ENCODE data around the gene CBLC. TPM values are rescaled to one million over a fixed set of nuclear protein-coding genes. Genes with fewer than 3 reads are reported as not detected.

The CBLC gene
- total RNA-seq, 1 experiment from 2014 or later = 20.5 TPM

DNA sequence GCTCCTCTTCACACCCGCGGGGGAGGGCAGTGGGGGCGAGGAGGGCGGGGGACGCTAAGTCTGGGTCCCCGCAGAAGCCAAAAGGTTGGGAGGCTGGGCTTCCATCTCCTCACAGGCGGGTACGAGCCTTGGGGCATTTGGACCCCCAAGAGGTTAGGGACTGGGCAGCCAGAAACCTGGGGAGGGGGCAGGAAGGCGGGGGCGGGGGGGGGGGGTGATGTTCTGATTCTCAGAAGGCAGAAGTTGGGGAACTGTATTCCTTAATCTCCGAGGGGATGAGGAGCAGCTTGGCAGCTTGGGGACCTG lies 24.1 kb upstream of the CBLC start:
- H3K36me3 Mint-ChIP-seq = no peaks in the 10 kb centered on the region
- TF ChIP-seq ESRRA (CRISPR knock-in tag; IDR thresholded peaks at IDR 0.05; ENCODE audit: borderline replicate concordance) = no peak
- no peak for TF ChIP-seq ZNF317 (CRISPR knock-in tag; IDR thresholded peaks at IDR 0.05; ENCODE audit: borderline replicate concordance, low read depth)
- TF ChIP-seq CREM (CRISPR knock-in tag; IDR thresholded peaks at IDR 0.05) = 0 out of 2 replicates have a peak, but pooled peaks have one; percentile 7
- TF ChIP-seq, protein P1, sequence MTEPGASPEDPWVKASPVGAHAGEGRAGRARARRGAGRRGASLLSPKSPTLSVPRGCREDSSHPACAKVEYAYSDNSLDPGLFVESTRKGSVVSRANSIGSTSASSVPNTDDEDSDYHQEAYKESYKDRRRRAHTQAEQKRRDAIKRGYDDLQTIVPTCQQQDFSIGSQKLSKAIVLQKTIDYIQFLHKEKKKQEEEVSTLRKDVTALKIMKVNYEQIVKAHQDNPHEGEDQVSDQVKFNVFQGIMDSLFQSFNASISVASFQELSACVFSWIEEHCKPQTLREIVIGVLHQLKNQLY (CRISPR knock-in tag; IDR thresholded peaks at IDR 0.05) = no peak
- CTCF ChIA-PET = interaction anchor here (0.8 to 5.3 kb wide), 9 partner anchors 12 to 92 kb away, joined by 3 to 54 read pairs (median 4); partner anchors contain the start of gene NECTIN2
- ATAC-seq = no peak
- peak overlapping the region; percentile 71 for H3K4me3 Mint-ChIP-seq
- H3K27me3 Mint-ChIP-seq (ENCODE audit: low read depth) = peaks cover 87% of the 10 kb centered on the region
- peaks cover 32% of the 10 kb centered on the region for H3K4me1 Mint-ChIP-seq
- POLR2A ChIA-PET = interaction anchor here (0.8 to 2.1 kb wide), 3 partner anchors 12 to 321 kb away, joined by 3 to 4 read pairs (median 3); no protein-coding TSS in a partner anchor
- no peak for DNase-seq (ENCODE audit: low spot score)
- no peak overlapping the region for H3K27ac Mint-ChIP-seq
- H3K9me3 Mint-ChIP-seq = no peaks in the 10 kb centered on the region

DNA sequence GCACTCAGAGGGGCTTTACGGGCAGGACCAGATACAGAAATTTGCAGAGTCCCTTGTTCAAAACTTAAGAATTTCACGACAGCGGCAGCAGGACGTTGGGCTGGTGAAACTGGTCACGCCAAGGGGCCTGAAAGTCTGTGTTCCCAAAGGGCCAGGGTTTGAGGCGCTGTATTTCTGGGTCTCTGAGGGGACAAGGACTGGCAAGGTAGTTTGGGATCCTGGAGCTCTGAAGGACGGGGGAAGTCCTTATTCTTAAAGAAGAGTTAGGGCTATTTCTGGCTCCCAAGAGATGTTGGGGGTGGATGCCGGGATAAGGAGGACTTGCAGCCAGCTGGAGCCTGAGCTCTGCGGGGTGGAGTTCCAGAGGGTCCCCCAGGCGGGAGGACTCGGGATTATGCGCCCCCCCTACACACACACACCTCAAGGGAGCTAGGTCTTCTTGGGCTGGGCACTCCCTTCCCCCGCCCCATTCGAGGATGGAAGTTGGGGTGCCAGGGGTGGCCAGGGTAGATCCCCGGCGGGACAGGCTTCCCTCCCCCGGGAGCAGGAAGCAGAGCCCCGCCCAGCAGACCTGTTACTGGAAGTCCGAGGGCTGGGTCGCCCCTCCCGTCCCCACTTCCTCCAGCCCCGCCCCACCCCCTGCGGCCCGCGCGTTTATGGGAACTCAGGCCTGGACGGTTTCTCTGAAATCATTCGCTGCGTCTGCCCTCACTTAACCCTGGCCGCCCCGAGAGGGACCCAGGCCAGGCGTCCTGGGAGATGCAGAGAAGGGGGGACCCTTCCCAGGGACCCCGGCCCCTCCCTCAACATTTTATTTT lies 23.5 kb upstream of the CBLC start:
- ChIA-PET CTCF (interaction anchor here (0.8 to 5.3 kb wide), 9 partner anchors 12 to 92 kb away, joined by 3 to 54 read pairs (median 4); partner anchors contain the start of gene NECTIN2), POLR2A (interaction anchor here (0.8 to 2.1 kb wide), 3 partner anchors 13 to 321 kb away, joined by 3 to 4 read pairs (median 3); no protein-coding TSS in a partner anchor)
- H3K27me3 Mint-ChIP-seq (ENCODE audit: low read depth) = peaks cover 86% of the 10 kb centered on the region
- ATAC-seq (peak; percentile 13), DNase-seq (ENCODE audit: low spot score) (peak; percentile 79)
- TF ChIP-seq ETV6 (CRISPR knock-in tag; IDR thresholded peaks at IDR 0.05) (0 out of 2 replicates have a peak, but pooled peaks have one; percentile 44), SP1 (CRISPR knock-in tag; conservative IDR thresholded peaks at IDR 0.05) (0 out of 2 replicates have a peak, but pooled peaks have one; percentile 18), FOXK1 (CRISPR knock-in tag; IDR thresholded peaks at IDR 0.05) (0 out of 2 replicates have a peak, but pooled peaks have one; percentile 22)
- TF ChIP-seq, protein P2, sequence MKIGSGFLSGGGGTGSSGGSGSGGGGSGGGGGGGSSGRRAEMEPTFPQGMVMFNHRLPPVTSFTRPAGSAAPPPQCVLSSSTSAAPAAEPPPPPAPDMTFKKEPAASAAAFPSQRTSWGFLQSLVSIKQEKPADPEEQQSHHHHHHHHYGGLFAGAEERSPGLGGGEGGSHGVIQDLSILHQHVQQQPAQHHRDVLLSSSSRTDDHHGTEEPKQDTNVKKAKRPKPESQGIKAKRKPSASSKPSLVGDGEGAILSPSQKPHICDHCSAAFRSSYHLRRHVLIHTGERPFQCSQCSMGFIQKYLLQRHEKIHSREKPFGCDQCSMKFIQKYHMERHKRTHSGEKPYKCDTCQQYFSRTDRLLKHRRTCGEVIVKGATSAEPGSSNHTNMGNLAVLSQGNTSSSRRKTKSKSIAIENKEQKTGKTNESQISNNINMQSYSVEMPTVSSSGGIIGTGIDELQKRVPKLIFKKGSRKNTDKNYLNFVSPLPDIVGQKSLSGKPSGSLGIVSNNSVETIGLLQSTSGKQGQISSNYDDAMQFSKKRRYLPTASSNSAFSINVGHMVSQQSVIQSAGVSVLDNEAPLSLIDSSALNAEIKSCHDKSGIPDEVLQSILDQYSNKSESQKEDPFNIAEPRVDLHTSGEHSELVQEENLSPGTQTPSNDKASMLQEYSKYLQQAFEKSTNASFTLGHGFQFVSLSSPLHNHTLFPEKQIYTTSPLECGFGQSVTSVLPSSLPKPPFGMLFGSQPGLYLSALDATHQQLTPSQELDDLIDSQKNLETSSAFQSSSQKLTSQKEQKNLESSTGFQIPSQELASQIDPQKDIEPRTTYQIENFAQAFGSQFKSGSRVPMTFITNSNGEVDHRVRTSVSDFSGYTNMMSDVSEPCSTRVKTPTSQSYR (CRISPR knock-in tag; IDR thresholded peaks at IDR 0.05) = no peak
- H3K36me3 Mint-ChIP-seq = no peaks in the 10 kb centered on the region
- H3K4me1 Mint-ChIP-seq = peaks cover 32% of the 10 kb centered on the region
- H3K27ac Mint-ChIP-seq = no peak overlapping the region
- H3K9me3 Mint-ChIP-seq = no peaks in the 10 kb centered on the region
- peak overlapping the region; percentile 71 for H3K4me3 Mint-ChIP-seq

DNA sequence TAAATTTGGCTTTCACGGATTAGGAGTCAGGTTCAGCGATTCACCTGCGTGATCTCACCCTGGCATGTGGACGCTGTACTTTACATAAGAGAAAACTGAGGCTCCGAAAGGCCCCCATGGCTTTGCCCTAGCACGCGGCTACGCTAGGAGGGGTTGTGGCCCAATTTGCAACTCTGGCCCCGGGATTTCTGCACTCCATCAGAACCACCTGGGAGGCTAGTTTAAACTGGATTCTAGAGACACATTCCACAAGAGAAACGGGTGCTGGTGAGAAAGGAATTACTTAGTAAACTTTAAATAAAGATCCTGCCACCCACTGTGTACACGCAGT lies 23.0 kb upstream of the CBLC start:
- TF ChIP-seq, protein P2 (CRISPR knock-in tag; IDR thresholded peaks at IDR 0.05) = no peak
- no peak for TF ChIP-seq JUN (CRISPR knock-in tag; IDR thresholded peaks at IDR 0.05)
- TF ChIP-seq RORB (CRISPR knock-in tag; IDR thresholded peaks at IDR 0.05) = no peak
- POLR2A ChIA-PET = no interaction called here
- H3K36me3 Mint-ChIP-seq = no peaks in the 10 kb centered on the region
- peak overlapping the region; percentile 71 for H3K4me3 Mint-ChIP-seq
- H3K27me3 Mint-ChIP-seq (ENCODE audit: low read depth) = peaks cover 82% of the 10 kb centered on the region
- no peak for DNase-seq (ENCODE audit: low spot score)
- ATAC-seq = no peak
- CTCF ChIA-PET = interaction anchor here (0.9 to 5.3 kb wide), 5 partner anchors 16 to 90 kb away, joined by 4 to 115 read pairs (median 36); no protein-coding TSS in a partner anchor
- peaks cover 33% of the 10 kb centered on the region for H3K4me1 Mint-ChIP-seq
- no peaks in the 10 kb centered on the region for H3K9me3 Mint-ChIP-seq
- H3K27ac Mint-ChIP-seq = no peak overlapping the region

- ChIA-PET CTCF (interaction anchor here (4.4 to 5.3 kb wide), 2 partner anchors 16 to 32 kb away, joined by 36 to 115 read pairs; no protein-coding TSS in a partner anchor), POLR2A (no interaction called here)
- Mint-ChIP-seq H3K27ac (no peak overlapping the region), H3K4me3 (peak overlapping the region; percentile 71), H3K4me1 (peaks cover 37% of the 10 kb centered on the region), H3K9me3 (no peaks in the 10 kb centered on the region), H3K27me3 (ENCODE audit: low read depth) (peaks cover 79% of the 10 kb centered on the region), H3K36me3 (no peaks in the 10 kb centered on the region)
- TF ChIP-seq, protein P3, sequence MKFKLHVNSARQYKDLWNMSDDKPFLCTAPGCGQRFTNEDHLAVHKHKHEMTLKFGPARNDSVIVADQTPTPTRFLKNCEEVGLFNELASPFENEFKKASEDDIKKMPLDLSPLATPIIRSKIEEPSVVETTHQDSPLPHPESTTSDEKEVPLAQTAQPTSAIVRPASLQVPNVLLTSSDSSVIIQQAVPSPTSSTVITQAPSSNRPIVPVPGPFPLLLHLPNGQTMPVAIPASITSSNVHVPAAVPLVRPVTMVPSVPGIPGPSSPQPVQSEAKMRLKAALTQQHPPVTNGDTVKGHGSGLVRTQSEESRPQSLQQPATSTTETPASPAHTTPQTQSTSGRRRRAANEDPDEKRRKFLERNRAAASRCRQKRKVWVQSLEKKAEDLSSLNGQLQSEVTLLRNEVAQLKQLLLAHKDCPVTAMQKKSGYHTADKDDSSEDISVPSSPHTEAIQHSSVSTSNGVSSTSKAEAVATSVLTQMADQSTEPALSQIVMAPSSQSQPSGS (CRISPR knock-in tag; IDR thresholded peaks at IDR 0.05; ENCODE audit: borderline replicate concordance, low read depth) = no peak
- no peak for ATAC-seq
- no peak for DNase-seq (ENCODE audit: low spot score)
Measured at GRCh38 chr19:44755219-44755618, 22.5 kb upstream of the CBLC start.
